Testis (tissue), 2 donors: ENCODE data around the gene NECAB3.

Experiments used
- POLR2A ChIP-seq: fragments of 450-650 bp; IDR thresholded peaks from one replicate; pipeline ENCODE4 v1.6.1; 2017; ENCODE audit warnings: antibody characterized with exemption, mild to moderate bottlenecking, moderate library complexity
- TF ChIP-seq, protein P1 (sequence below), 3 experiments: fragments of 450-650 bp in 2 of 3; fragments of 200-600 bp in 1 of 3; sonication (generic) in 1 of 3; IDR thresholded peaks; one replicate each; pipeline ENCODE4 v1.5.1; 2016 to 2019; ENCODE audit warnings: antibody characterized with exemption in 3 of 3, mild to moderate bottlenecking in 2 of 3, moderate library complexity in 1 of 3

DNA sequence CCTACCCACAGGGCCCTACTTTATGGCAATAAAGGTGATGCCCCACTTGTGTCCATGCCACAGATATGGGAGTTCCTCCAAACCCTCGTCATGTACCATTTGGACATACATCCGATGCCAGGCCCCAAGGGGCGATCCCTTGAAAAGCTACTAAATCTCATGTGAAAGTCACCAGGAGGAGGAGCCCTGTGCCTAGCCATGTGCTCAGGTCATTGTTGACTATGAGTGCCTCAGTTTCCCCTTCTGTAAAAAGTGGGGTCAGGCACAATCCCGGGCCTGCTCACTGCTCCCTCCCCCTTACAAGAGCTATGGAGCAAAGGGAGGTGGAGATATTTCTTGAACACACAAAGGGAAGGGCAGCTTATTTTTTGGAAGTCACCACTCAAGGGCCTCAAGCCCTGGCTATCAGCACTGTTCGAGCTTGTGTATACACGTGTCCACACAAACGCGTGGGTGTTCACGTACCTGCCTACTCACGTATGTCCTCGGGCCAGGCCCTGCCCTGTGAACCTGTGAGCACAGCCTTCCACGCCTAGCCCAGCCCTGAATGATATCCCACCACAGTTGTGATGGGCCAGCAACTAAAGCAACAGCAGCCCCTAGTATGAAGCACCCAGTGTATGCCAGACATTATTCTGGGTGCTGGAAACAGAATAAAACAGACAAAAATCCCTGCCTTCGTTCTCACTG lies 5.6 kb downstream of the NECAB3 start:
- TF ChIP-seq, protein P1, sequence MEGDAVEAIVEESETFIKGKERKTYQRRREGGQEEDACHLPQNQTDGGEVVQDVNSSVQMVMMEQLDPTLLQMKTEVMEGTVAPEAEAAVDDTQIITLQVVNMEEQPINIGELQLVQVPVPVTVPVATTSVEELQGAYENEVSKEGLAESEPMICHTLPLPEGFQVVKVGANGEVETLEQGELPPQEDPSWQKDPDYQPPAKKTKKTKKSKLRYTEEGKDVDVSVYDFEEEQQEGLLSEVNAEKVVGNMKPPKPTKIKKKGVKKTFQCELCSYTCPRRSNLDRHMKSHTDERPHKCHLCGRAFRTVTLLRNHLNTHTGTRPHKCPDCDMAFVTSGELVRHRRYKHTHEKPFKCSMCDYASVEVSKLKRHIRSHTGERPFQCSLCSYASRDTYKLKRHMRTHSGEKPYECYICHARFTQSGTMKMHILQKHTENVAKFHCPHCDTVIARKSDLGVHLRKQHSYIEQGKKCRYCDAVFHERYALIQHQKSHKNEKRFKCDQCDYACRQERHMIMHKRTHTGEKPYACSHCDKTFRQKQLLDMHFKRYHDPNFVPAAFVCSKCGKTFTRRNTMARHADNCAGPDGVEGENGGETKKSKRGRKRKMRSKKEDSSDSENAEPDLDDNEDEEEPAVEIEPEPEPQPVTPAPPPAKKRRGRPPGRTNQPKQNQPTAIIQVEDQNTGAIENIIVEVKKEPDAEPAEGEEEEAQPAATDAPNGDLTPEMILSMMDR (IDR thresholded peaks at IDR 0.05) = no peak
- TF ChIP-seq POLR2A = no peak
